Common myeloid progenitor, CD34-positive (primary cell): ENCODE measurements around the gene VEGFA.
A peak's percentile ranks its signal among the peaks of the same experiment; 100 is the strongest.

ENCODE experiments used
- CTCF ChIA-PET: fragments of 350-600 bp; sonication (Branson Sonifier 250); formaldehyde crosslinking; loops from one replicate; lab custom pipeline; 2021; ENCODE audit warnings: antibody characterized with exemption; lab: Charles Lee
- POLR2A ChIA-PET: fragments of 350-600 bp; sonication (Branson Sonifier 250); formaldehyde crosslinking; loops from one replicate; lab custom pipeline; 2021; ENCODE audit warnings: antibody characterized with exemption; lab: Charles Lee
- DNase-seq, 3 donors: peaks; one replicate each; pipeline versions ENCODE4 v3.0.0 to v3.0.0-alpha.2; 2013
- H3K27ac ChIP-seq, 2 experiments: 1 replicate in 1 of 2; 2 replicates in 1 of 2; pipeline ENCODE4 v1.7.0; 2013; ENCODE audit warnings: inconsistent platforms in 2 of 2, low read length in 2 of 2, mild to moderate bottlenecking in 2 of 2, low read depth in 1 of 2, moderate library complexity in 1 of 2; ENCODE audit not compliant: severe bottlenecking in 2 of 2, insufficient read depth in 1 of 2, poor library complexity in 1 of 2
- H3K27me3 ChIP-seq, 5 experiments: replicated peaks in 2 of 5; 1 replicate in 3 of 5; 2 replicates in 2 of 5; pipeline versions ENCODE4 v1.6.1 to v1.7.0; 2013; ENCODE audit warnings: low read length in 4 of 5, mild to moderate bottlenecking in 2 of 5, moderate library complexity in 2 of 5, inconsistent platforms in 1 of 5; ENCODE audit not compliant: insufficient read depth in 5 of 5, control insufficient read depth in 4 of 5
- H3K36me3 ChIP-seq, 4 experiments: 1 replicate in 2 of 4; 2 replicates in 2 of 4; pipeline versions ENCODE4 v1.6.1 to v1.7.0; 2013; ENCODE audit warnings: low read length in 3 of 4, control low read depth in 1 of 4, mild to moderate bottlenecking in 1 of 4; ENCODE audit not compliant: control insufficient read depth in 4 of 4, insufficient read depth in 4 of 4
- H3K4me1 ChIP-seq, 4 experiments: 1 replicate in 3 of 4; 2 replicates in 1 of 4; pipeline versions ENCODE4 v1.6.1 to v1.7.1; 2013; ENCODE audit warnings: low read length in 3 of 4, mild to moderate bottlenecking in 3 of 4, control low read depth in 1 of 4, inconsistent platforms in 1 of 4, moderate library complexity in 1 of 4; ENCODE audit not compliant: control insufficient read depth in 4 of 4, insufficient read depth in 4 of 4; ENCODE audit errors: control extremely low read depth in 1 of 4
- H3K4me3 ChIP-seq, 7 experiments: 1 replicate in 4 of 7; 2 replicates in 3 of 7; pipeline versions ENCODE4 v1.5.1 to v1.7.0; 2013; ENCODE audit warnings: mild to moderate bottlenecking in 7 of 7, low read length in 6 of 7, moderate library complexity in 6 of 7, inconsistent platforms in 2 of 7, low read depth in 2 of 7, control low read depth in 1 of 7; ENCODE audit not compliant: insufficient read depth in 4 of 7, control insufficient read depth in 1 of 7; ENCODE audit errors: extremely low read depth in 1 of 7
- H3K9me3 ChIP-seq, 5 experiments: 1 replicate in 4 of 5; 2 replicates in 1 of 5; pipeline versions ENCODE4 v1.6.1 to v1.7.1; 2013; ENCODE audit warnings: low read length in 4 of 5, mild to moderate bottlenecking in 2 of 5, inconsistent platforms in 1 of 5, low read depth in 1 of 5, moderate library complexity in 1 of 5; ENCODE audit not compliant: control insufficient read depth in 4 of 5, insufficient read depth in 2 of 5; ENCODE audit errors: control extremely low read depth in 1 of 5
- WGBS: methylation state at CpG from one replicate; pipeline ENCODE4 v1.1.5; 2013; ENCODE audit not compliant: insufficient coverage; 5-methylcytosine and 5-hydroxymethylcytosine counted together

Gene VEGFA

GRCh38 chr6:43798688-43799444 lies 28.9 kb downstream of the VEGFA start:
- Histone ChIP-seq H3K27ac (peak overlapping the region; percentile 40 to 71), H3K4me1 (peaks cover 17 to 91% (median 72%) of the 10 kb centered on the region in 4 experiments), H3K9me3 (no peaks in the 10 kb centered on the region), H3K36me3 (no peaks in the 10 kb centered on the region), H3K4me3 (peak overlapping the region in 3 of 7 experiments; percentile 13 to 24 (median 15)), H3K27me3 (no peaks in the 10 kb centered on the region)
- peak; percentile 53 to 87 (median 75) for DNase-seq
- POLR2A ChIA-PET: interaction anchor here (0.7 kb wide), 1 partner anchor 15 kb away, joined by 4 read pairs; no protein-coding TSS in a partner anchor
- CTCF ChIA-PET: interaction anchor here (1.1 to 1.5 kb wide), 2 partner anchors 18 to 24 kb away, joined by 3 to 4 read pairs; no protein-coding TSS in a partner anchor
- WGBS: 85% methylated on average over 10 of the region's 10 CpGs

DNA sequence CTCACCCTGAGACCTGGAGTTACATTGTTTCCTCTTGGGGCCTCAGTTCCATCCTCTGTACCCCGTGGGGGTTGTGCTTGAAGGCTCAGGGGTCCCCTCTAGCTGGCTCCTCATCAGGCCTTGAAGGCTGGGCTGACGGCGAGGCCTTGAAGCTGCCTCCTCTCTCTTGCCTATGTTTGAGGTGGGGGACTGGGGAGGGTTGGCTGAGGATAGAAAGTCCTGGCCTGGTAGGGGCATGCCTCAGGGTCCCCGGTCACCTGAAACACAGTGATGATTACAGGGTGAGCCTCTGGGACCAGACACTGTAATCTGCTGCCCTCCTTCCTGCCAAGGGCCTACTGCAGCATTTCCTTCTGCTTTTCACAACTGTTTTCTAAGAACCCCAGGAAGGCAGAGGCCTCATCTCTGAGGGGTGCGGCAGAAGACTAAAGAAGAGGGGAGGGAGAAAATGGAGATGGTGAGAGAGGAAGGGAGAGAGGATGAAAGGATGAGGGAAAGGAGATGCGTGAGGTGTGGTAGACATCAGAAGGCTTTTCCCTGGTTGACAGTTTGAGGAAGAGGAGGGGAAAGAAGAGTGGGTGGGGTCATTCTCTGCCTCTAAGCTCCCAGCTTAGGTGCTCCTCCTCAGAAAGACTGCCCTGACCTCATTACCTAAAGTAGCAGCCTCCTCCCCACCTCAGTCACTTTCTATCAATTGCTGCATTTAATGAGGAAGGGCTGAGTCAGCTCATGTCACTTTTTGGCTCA lies 29.7 kb downstream of the VEGFA start:
- peaks cover 17 to 96% (median 76%) of the 10 kb centered on the region in 4 experiments for H3K4me1 ChIP-seq
- WGBS: 30% methylated on average over 5 of the region's 6 CpGs
- peak overlapping the region in 2 of 7 experiments; percentile 5 to 13 for H3K4me3 ChIP-seq
- H3K27me3 ChIP-seq: no peaks in the 10 kb centered on the region
- DNase-seq: peak in 2 of 3 donors; percentile 85 to 89
- H3K27ac ChIP-seq: peak overlapping the region; percentile 40 to 71
- H3K9me3 ChIP-seq: no peaks in the 10 kb centered on the region
- CTCF ChIA-PET: interaction anchor here (0.6 to 1.5 kb wide), 5 partner anchors 17 to 279 kb away, joined by 3 to 6 read pairs (median 3); no protein-coding TSS in a partner anchor
- POLR2A ChIA-PET: interaction anchor here (0.7 kb wide), 1 partner anchor 16 kb away, joined by 4 read pairs; no protein-coding TSS in a partner anchor
- H3K36me3 ChIP-seq: no peaks in the 10 kb centered on the region

GRCh38 chr6:43800298-43800623 lies 30.2 kb downstream of the VEGFA start:
- WGBS: 64% methylated on average over 3 of the region's 3 CpGs
- no peaks in the 10 kb centered on the region for H3K36me3 ChIP-seq
- H3K9me3 ChIP-seq: no peaks in the 10 kb centered on the region
- H3K4me3 ChIP-seq: peak overlapping the region in 1 of 7 experiments; percentile 4
- ChIA-PET CTCF (interaction anchor here (0.6 to 1.2 kb wide), 3 partner anchors 23 to 279 kb away, joined by 3 to 6 read pairs (median 3); no protein-coding TSS in a partner anchor), POLR2A (no interaction called here)
- DNase-seq: no peak
- H3K27ac ChIP-seq: peak overlapping the region; percentile 34 to 71
- H3K27me3 ChIP-seq: no peaks in the 10 kb centered on the region
- H3K4me1 ChIP-seq: peaks cover 17 to 90% (median 74%) of the 10 kb centered on the region in 4 experiments

DNA sequence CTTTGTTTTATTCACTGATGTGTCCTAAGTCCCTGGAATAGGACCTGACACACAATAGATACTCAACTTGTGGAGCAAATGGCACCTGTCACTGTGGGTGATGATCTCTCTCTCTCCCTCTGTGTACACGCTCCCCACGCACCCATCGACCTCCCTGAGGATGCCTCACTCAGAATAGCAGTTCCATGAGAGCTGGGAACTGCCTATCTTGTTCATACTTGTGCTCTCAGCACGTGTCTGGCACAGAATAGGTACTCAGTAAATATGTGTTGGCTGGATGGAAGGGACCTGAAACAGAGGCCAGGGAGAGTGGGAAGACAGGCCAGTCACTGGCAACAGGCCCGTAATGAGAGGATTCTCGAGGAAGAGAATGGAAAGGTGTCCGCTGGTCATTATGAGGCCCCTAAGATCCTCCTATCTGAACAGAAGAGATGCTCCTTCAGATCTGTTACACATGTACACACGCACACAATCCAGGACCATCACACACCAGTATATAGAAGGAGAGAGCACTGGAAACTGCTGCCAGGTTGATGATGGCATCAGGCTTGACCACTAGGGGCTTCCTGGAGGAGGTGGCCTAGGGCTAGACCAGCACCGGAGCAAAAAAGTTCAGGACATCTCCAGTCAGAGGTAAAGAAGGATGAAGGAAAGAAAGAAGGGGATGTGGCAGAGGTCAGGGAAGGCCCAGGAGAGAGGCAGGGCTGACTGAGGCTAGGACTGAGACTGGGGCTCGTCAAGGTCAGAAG lies 30.9 kb downstream of the VEGFA start:
- CTCF ChIA-PET: interaction anchor here (0.9 to 7.9 kb wide), 3 partner anchors 26 to 278 kb away, joined by 3 to 68 read pairs (median 6); no protein-coding TSS in a partner anchor
- H3K4me1 ChIP-seq: peaks cover 17 to 88% (median 68%) of the 10 kb centered on the region in 4 experiments
- H3K27me3 ChIP-seq: no peaks in the 10 kb centered on the region

GRCh38 chr6:43801495-43802181 lies 31.6 kb downstream of the VEGFA start:
- H3K27me3 ChIP-seq: no peaks in the 10 kb centered on the region
- no peak for DNase-seq
- H3K9me3 ChIP-seq: no peaks in the 10 kb centered on the region
- no peak overlapping the region for H3K27ac ChIP-seq
- 96% methylated on average over 11 of the region's 16 CpGs for WGBS
- ChIA-PET POLR2A (no interaction called here), CTCF (interaction anchor here (2.5 to 7.9 kb wide), 3 partner anchors 15 to 33 kb away, joined by 20 to 68 read pairs (median 20); partner anchors contain the start of gene VEGFA)
- no peak overlapping the region for H3K4me3 ChIP-seq
- peaks cover 0 to 2% (median 0%) of the 10 kb centered on the region in 4 experiments for H3K36me3 ChIP-seq
- peaks cover 17 to 86% (median 64%) of the 10 kb centered on the region in 4 experiments for H3K4me1 ChIP-seq

More for the DNA sequence above, 30.9 kb downstream of the VEGFA start:
- H3K9me3 ChIP-seq: no peaks in the 10 kb centered on the region
- WGBS: 92% methylated on average over 5 of the region's 10 CpGs
- no peak for DNase-seq
- POLR2A ChIA-PET: no interaction called here
- H3K4me3 ChIP-seq: no peak overlapping the region
- no peaks in the 10 kb centered on the region for H3K36me3 ChIP-seq
- peak overlapping the region in 1 of 2 experiments; percentile 34 for H3K27ac ChIP-seq
